CD1c-positive myeloid dendritic cell (primary cell): ENCODE data around the gene NXF2B.
"Not testable (repeated sequence)": the region's sequence is repeated elsewhere in the genome, so short reads cannot be mapped to it uniquely, and the experiment has no call there.

Source experiments
- DNase-seq: peaks from one replicate; pipeline ENCODE4 v3.0.0-alpha.2; 2016; ENCODE audit errors: extremely low spot score

Gene NXF2B

GRCh38 chrX:102439908-102440307, at the start of gene NXF2B:
Gene NXF2B, minus strand, starts transcription at chrX:102440008. Its CDS starts 59,972 bp downstream, at chrX:102380036.
- not testable (repeated sequence) for DNase-seq

GRCh38 chrX:102478765-102479164, 39.0 kb upstream of the NXF2B start:
- not testable (repeated sequence) for DNase-seq

- not testable (repeated sequence) for DNase-seq
These were observed 32.0 kb upstream of the NXF2B start, which contains the start of gene TCP11X2 for GRCh38 chrX:102471762-102472220. Gene TCP11X2, minus strand, starts transcription at chrX:102471812.

- not testable (repeated sequence) for DNase-seq
These were observed 30.4 kb upstream of the NXF2B start for GRCh38 chrX:102470215-102470614.

- not testable (repeated sequence) for DNase-seq
These were observed 18.8 kb upstream of the NXF2B start for GRCh38 chrX:102458615-102459014.

GRCh38 chrX:102414493-102414892, 25.3 kb downstream of the NXF2B start:
- not testable (repeated sequence) for DNase-seq

GRCh38 chrX:102345916-102346315, 93.9 kb downstream of the NXF2B start:
- DNase-seq: peak; percentile 51

GRCh38 chrX:102341867-102342266, 97.9 kb downstream of the NXF2B start:
- no peak for DNase-seq

GRCh38 chrX:102339312-102340298, 100.2 kb downstream of the NXF2B start:
- no peak for DNase-seq

- no peak for DNase-seq
These were observed 101.6 kb downstream of the NXF2B start for GRCh38 chrX:102338162-102338561.
